Measurements from ENCODE around the gene LARP4.
"Not testable (repeated sequence)": the region's sequence is repeated elsewhere in the genome, so short reads cannot be mapped to it uniquely, and the experiment has no call there.

The LARP4 gene

GRCh38 chr12:50400638-50401499 lies at the start of gene LARP4:
Gene LARP4 (plus strand): TSS chr12:50400885. CDS start chr12:50401011, 126 bp downstream.
- Mint-ChIP-seq H3K4me3 (peak within 1 kb of the TSS; percentile 92 to 97), H3K27ac (peak within 1 kb of the TSS; percentile 93), H3K9me3 (no peaks in the 10 kb centered on the region), H3K4me1 (peaks cover 8 to 28% of the 10 kb centered on the region in 2 donors), H3K27me3 (peaks cover 0 to 18% of the 10 kb centered on the region in 2 donors), H3K36me3 (peaks cover 10 to 30% of the 10 kb centered on the region in 2 donors)
- DNase-seq (peak; percentile 91), ATAC-seq (replicated peaks) (peak; percentile 96)

- H3K27ac Mint-ChIP-seq, result no peak overlapping the region
- no peak overlapping the region for H3K4me3 Mint-ChIP-seq
- no peak for DNase-seq
These were observed 49.3 kb upstream of the LARP4 start for GRCh38 chr12:50351120-50352043.

GRCh38 chr12:50353404-50353803 lies 47.3 kb upstream of the LARP4 start:
- no peak overlapping the region for H3K4me3 Mint-ChIP-seq
- H3K4me1 Mint-ChIP-seq, result no peaks in the 10 kb centered on the region
- H3K36me3 Mint-ChIP-seq, result peaks cover 0 to 1% of the 10 kb centered on the region in 2 donors
- no peaks in the 10 kb centered on the region for H3K27me3 Mint-ChIP-seq
- ATAC-seq (replicated peaks) (no peak), DNase-seq (no peak)
- no peaks in the 10 kb centered on the region for H3K9me3 Mint-ChIP-seq
- H3K27ac Mint-ChIP-seq, result no peak overlapping the region

More at GRCh38 chr12:50351120-50352043, 49.3 kb upstream of the LARP4 start:
- ATAC-seq (replicated peaks), result no peak
- Mint-ChIP-seq H3K27me3 (no peaks in the 10 kb centered on the region), H3K36me3 (peaks cover 0 to 1% of the 10 kb centered on the region in 2 donors), H3K9me3 (no peaks in the 10 kb centered on the region), H3K4me1 (no peaks in the 10 kb centered on the region)

- Mint-ChIP-seq H3K4me1 (no peaks in the 10 kb centered on the region), H3K4me3 (no peak overlapping the region), H3K9me3 (no peaks in the 10 kb centered on the region), H3K27ac (no peak overlapping the region), H3K36me3 (peaks cover 0 to 1% of the 10 kb centered on the region in 2 donors), H3K27me3 (no peaks in the 10 kb centered on the region)
- ATAC-seq (replicated peaks) (no peak), DNase-seq (no peak)
These were observed 46.7 kb upstream of the LARP4 start for GRCh38 chr12:50353869-50354593.

GRCh38 chr12:50354908-50355307 lies 45.8 kb upstream of the LARP4 start:
- Mint-ChIP-seq H3K9me3 (no peaks in the 10 kb centered on the region), H3K4me3 (no peak overlapping the region), H3K36me3 (no peaks in the 10 kb centered on the region), H3K27ac (no peak overlapping the region), H3K27me3 (no peaks in the 10 kb centered on the region), H3K4me1 (peaks cover 0 to 3% of the 10 kb centered on the region in 2 donors)
- no peak for ATAC-seq (replicated peaks)
- no peak for DNase-seq

- H3K9me3 Mint-ChIP-seq, result no peaks in the 10 kb centered on the region
- ATAC-seq (replicated peaks) (no peak), DNase-seq (no peak)
- no peaks in the 10 kb centered on the region for H3K36me3 Mint-ChIP-seq
- H3K4me1 Mint-ChIP-seq, result peaks cover 0 to 3% of the 10 kb centered on the region in 2 donors
- H3K4me3 Mint-ChIP-seq, result no peak overlapping the region
- no peaks in the 10 kb centered on the region for H3K27me3 Mint-ChIP-seq
- H3K27ac Mint-ChIP-seq, result no peak overlapping the region
These were observed 45.3 kb upstream of the LARP4 start for GRCh38 chr12:50355365-50355764.

GRCh38 chr12:50362671-50363070 lies 38.0 kb upstream of the LARP4 start:
- Mint-ChIP-seq H3K4me1 (peaks cover 0 to 3% of the 10 kb centered on the region in 2 donors), H3K4me3 (no peak overlapping the region), H3K36me3 (no peaks in the 10 kb centered on the region), H3K27me3 (no peaks in the 10 kb centered on the region), H3K9me3 (no peaks in the 10 kb centered on the region), H3K27ac (no peak overlapping the region)
- DNase-seq (no peak), ATAC-seq (replicated peaks) (no peak)

GRCh38 chr12:50363141-50363540 lies 37.5 kb upstream of the LARP4 start:
- no peaks in the 10 kb centered on the region for H3K27me3 Mint-ChIP-seq
- peaks cover 0 to 3% of the 10 kb centered on the region in 2 donors for H3K4me1 Mint-ChIP-seq
- ATAC-seq (replicated peaks) (no peak), DNase-seq (no peak)
- H3K4me3 Mint-ChIP-seq, result no peak overlapping the region
- no peak overlapping the region for H3K27ac Mint-ChIP-seq
- H3K36me3 Mint-ChIP-seq, result no peaks in the 10 kb centered on the region
- H3K9me3 Mint-ChIP-seq, result no peaks in the 10 kb centered on the region

- H3K27me3 Mint-ChIP-seq, result no peaks in the 10 kb centered on the region
- H3K4me1 Mint-ChIP-seq, result no peaks in the 10 kb centered on the region
- H3K9me3 Mint-ChIP-seq, result no peaks in the 10 kb centered on the region
- DNase-seq (no peak), ATAC-seq (replicated peaks) (no peak)
- no peak overlapping the region for H3K27ac Mint-ChIP-seq
- H3K4me3 Mint-ChIP-seq, result no peak overlapping the region
- no peaks in the 10 kb centered on the region for H3K36me3 Mint-ChIP-seq
These were observed 34.8 kb upstream of the LARP4 start for GRCh38 chr12:50365709-50366406.

GRCh38 chr12:50370672-50371071 lies 30.0 kb upstream of the LARP4 start:
- not testable (repeated sequence) for DNase-seq, H3K4me3 Mint-ChIP-seq

GRCh38 chr12:50375802-50376201 lies 24.9 kb upstream of the LARP4 start:
- no peaks in the 10 kb centered on the region for H3K4me1 Mint-ChIP-seq
- no peak overlapping the region for H3K4me3 Mint-ChIP-seq
- ATAC-seq (replicated peaks) (no peak), DNase-seq (no peak)
- no peaks in the 10 kb centered on the region for H3K9me3 Mint-ChIP-seq
- no peaks in the 10 kb centered on the region for H3K36me3 Mint-ChIP-seq
- H3K27ac Mint-ChIP-seq, result no peak overlapping the region
- no peaks in the 10 kb centered on the region for H3K27me3 Mint-ChIP-seq

More at GRCh38 chr12:50370672-50371071, 30.0 kb upstream of the LARP4 start:
- H3K4me1 Mint-ChIP-seq; ATAC-seq (replicated peaks); H3K36me3 Mint-ChIP-seq; H3K27me3 Mint-ChIP-seq; H3K27ac Mint-ChIP-seq; H3K9me3 Mint-ChIP-seq: not testable (repeated sequence)

GRCh38 chr12:50380761-50381325 lies 19.8 kb upstream of the LARP4 start:
- ATAC-seq (replicated peaks) (no peak), DNase-seq (no peak)
- Mint-ChIP-seq H3K27ac (no peak overlapping the region), H3K4me1 (peaks cover 2 to 4% of the 10 kb centered on the region in 2 donors), H3K27me3 (no peaks in the 10 kb centered on the region), H3K9me3 (no peaks in the 10 kb centered on the region), H3K36me3 (no peaks in the 10 kb centered on the region), H3K4me3 (no peak overlapping the region)

GRCh38 chr12:50387487-50387886 lies 13.2 kb upstream of the LARP4 start:
- Mint-ChIP-seq H3K27ac (no peak overlapping the region), H3K36me3 (no peaks in the 10 kb centered on the region), H3K9me3 (no peaks in the 10 kb centered on the region), H3K27me3 (no peaks in the 10 kb centered on the region), H3K4me1 (peaks cover 4 to 6% of the 10 kb centered on the region in 2 donors), H3K4me3 (no peak overlapping the region)
- no peak for ATAC-seq (replicated peaks)
- no peak for DNase-seq
